ENCODE data around the gene PTCD3.

DNA sequence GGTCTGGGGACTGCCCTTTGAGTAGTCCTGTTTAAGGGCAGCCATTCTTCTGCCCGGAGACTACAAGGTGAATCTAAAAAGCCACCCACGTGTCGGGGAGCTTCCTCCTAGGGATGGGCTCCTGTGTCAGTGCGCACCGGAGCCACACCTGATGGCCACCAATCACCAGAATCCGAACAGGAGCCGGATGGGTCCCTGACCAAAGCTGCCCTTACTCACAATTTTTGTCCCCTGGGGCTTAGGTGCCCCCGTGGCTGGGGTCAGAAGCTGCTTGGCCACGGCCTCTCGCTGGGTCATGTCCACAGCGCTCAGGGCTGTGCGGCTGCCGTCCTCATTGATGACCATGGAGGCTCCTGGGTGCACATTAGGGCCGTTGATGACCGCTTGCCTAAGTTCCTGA lies 31.2 kb upstream of the PTCD3 start:
- TF ChIP-seq POLR2A (IDR thresholded peaks at IDR 0.05) (no peak), CTCF (IDR thresholded peaks at IDR 0.05) (no peak)

All from prostate gland (tissue), 2 donors.